ENCODE data around the gene FAM229A.

Gene FAM229A

GRCh38 chr1:32350785-32351398 lies 11.4 kb downstream of the FAM229A start:
- peak overlapping the region; percentile 55 for H3K27ac ChIP-seq (ENCODE audit: insufficient read depth, low read depth, low read length, poor library complexity, severe bottlenecking)
- peaks cover 11% of the 10 kb centered on the region for H3K4me1 ChIP-seq (ENCODE audit: control insufficient read depth, insufficient read depth, low read length)
- 19 to 20% methylated on average over 28 of the region's 28 CpGs for WGBS, 2 experiments
- peak overlapping the region; percentile 69 for H3K4me3 ChIP-seq (ENCODE audit: insufficient read depth, low read depth, low read length)
- no peaks in the 10 kb centered on the region for H3K36me3 ChIP-seq (ENCODE audit: control insufficient read depth, insufficient read depth, low read length)
- peaks cover 4% of the 10 kb centered on the region for H3K9me3 ChIP-seq (ENCODE audit: control insufficient read depth, low read length)
- H3K27me3 ChIP-seq (ENCODE audit: control insufficient read depth, insufficient read depth, low read length, poor library complexity, severe bottlenecking): peaks cover 10% of the 10 kb centered on the region

- 82 to 84% methylated on average over 8 of the region's 8 CpGs for WGBS, 2 experiments
- H3K27ac ChIP-seq (ENCODE audit: insufficient read depth, low read depth, low read length, poor library complexity, severe bottlenecking): no peak overlapping the region
- H3K4me1 ChIP-seq (ENCODE audit: control insufficient read depth, insufficient read depth, low read length): peaks cover 11% of the 10 kb centered on the region
- H3K4me3 ChIP-seq (ENCODE audit: insufficient read depth, low read depth, low read length): no peak overlapping the region
- H3K27me3 ChIP-seq (ENCODE audit: control insufficient read depth, insufficient read depth, low read length, poor library complexity, severe bottlenecking): peaks cover 10% of the 10 kb centered on the region
- H3K36me3 ChIP-seq (ENCODE audit: control insufficient read depth, insufficient read depth, low read length): no peaks in the 10 kb centered on the region
- H3K9me3 ChIP-seq (ENCODE audit: control insufficient read depth, low read length): peaks cover 4% of the 10 kb centered on the region
These were observed 13.0 kb downstream of the FAM229A start for GRCh38 chr1:32349211-32349708.

GRCh38 chr1:32346532-32347157 lies 15.6 kb downstream of the FAM229A start:
- WGBS, 2 experiments: 86 to 88% methylated on average over 9 of the region's 9 CpGs
- Histone ChIP-seq H3K27ac (ENCODE audit: insufficient read depth, low read depth, low read length, poor library complexity, severe bottlenecking) (no peak overlapping the region), H3K4me3 (ENCODE audit: insufficient read depth, low read depth, low read length) (no peak overlapping the region), H3K27me3 (ENCODE audit: control insufficient read depth, insufficient read depth, low read length, poor library complexity, severe bottlenecking) (peaks cover 10% of the 10 kb centered on the region), H3K4me1 (ENCODE audit: control insufficient read depth, insufficient read depth, low read length) (no peaks in the 10 kb centered on the region), H3K36me3 (ENCODE audit: control insufficient read depth, insufficient read depth, low read length) (no peaks in the 10 kb centered on the region), H3K9me3 (ENCODE audit: control insufficient read depth, low read length) (peaks cover 4% of the 10 kb centered on the region)

- no peak overlapping the region for H3K4me3 ChIP-seq (ENCODE audit: insufficient read depth, low read depth, low read length)
- H3K9me3 ChIP-seq (ENCODE audit: control insufficient read depth, low read length): no peaks in the 10 kb centered on the region
- H3K36me3 ChIP-seq (ENCODE audit: control insufficient read depth, insufficient read depth, low read length): no peaks in the 10 kb centered on the region
- H3K27ac ChIP-seq (ENCODE audit: insufficient read depth, low read depth, low read length, poor library complexity, severe bottlenecking): no peak overlapping the region
- no peaks in the 10 kb centered on the region for H3K4me1 ChIP-seq (ENCODE audit: control insufficient read depth, insufficient read depth, low read length)
- 87 to 88% methylated on average over 8 of the region's 8 CpGs for WGBS, 2 experiments
- peaks cover 7% of the 10 kb centered on the region for H3K27me3 ChIP-seq (ENCODE audit: control insufficient read depth, insufficient read depth, low read length, poor library complexity, severe bottlenecking)
These were observed 16.9 kb downstream of the FAM229A start for GRCh38 chr1:32345289-32345827.

- Histone ChIP-seq H3K4me3 (ENCODE audit: insufficient read depth, low read depth, low read length) (no peak overlapping the region), H3K27me3 (ENCODE audit: control insufficient read depth, insufficient read depth, low read length, poor library complexity, severe bottlenecking) (no peaks in the 10 kb centered on the region), H3K36me3 (ENCODE audit: control insufficient read depth, insufficient read depth, low read length) (no peaks in the 10 kb centered on the region), H3K27ac (ENCODE audit: insufficient read depth, low read depth, low read length, poor library complexity, severe bottlenecking) (no peak overlapping the region), H3K4me1 (ENCODE audit: control insufficient read depth, insufficient read depth, low read length) (peaks cover 14% of the 10 kb centered on the region), H3K9me3 (ENCODE audit: control insufficient read depth, low read length) (no peaks in the 10 kb centered on the region)
- 93 to 96% methylated on average over 10 of the region's 10 CpGs for WGBS, 2 experiments
These were observed 19.6 kb downstream of the FAM229A start for GRCh38 chr1:32342704-32343103.

- Histone ChIP-seq H3K9me3 (ENCODE audit: control insufficient read depth, low read length) (no peaks in the 10 kb centered on the region), H3K36me3 (ENCODE audit: control insufficient read depth, insufficient read depth, low read length) (no peaks in the 10 kb centered on the region), H3K4me1 (ENCODE audit: control insufficient read depth, insufficient read depth, low read length) (peaks cover 21% of the 10 kb centered on the region), H3K4me3 (ENCODE audit: insufficient read depth, low read depth, low read length) (no peak overlapping the region), H3K27me3 (ENCODE audit: control insufficient read depth, insufficient read depth, low read length, poor library complexity, severe bottlenecking) (no peaks in the 10 kb centered on the region), H3K27ac (ENCODE audit: insufficient read depth, low read depth, low read length, poor library complexity, severe bottlenecking) (no peak overlapping the region)
- WGBS, 2 experiments: 82 to 84% methylated on average over 5 of the region's 5 CpGs
These were observed 20.3 kb downstream of the FAM229A start for GRCh38 chr1:32341971-32342370.

GRCh38 chr1:32341186-32341757 lies 21.0 kb downstream of the FAM229A start:
- Histone ChIP-seq H3K4me3 (ENCODE audit: insufficient read depth, low read depth, low read length) (no peak overlapping the region), H3K27ac (ENCODE audit: insufficient read depth, low read depth, low read length, poor library complexity, severe bottlenecking) (no peak overlapping the region), H3K9me3 (ENCODE audit: control insufficient read depth, low read length) (no peaks in the 10 kb centered on the region), H3K4me1 (ENCODE audit: control insufficient read depth, insufficient read depth, low read length) (peaks cover 26% of the 10 kb centered on the region), H3K36me3 (ENCODE audit: control insufficient read depth, insufficient read depth, low read length) (no peaks in the 10 kb centered on the region), H3K27me3 (ENCODE audit: control insufficient read depth, insufficient read depth, low read length, poor library complexity, severe bottlenecking) (no peaks in the 10 kb centered on the region)
- 89 to 92% methylated on average over 11 of the region's 11 CpGs for WGBS, 2 experiments

GRCh38 chr1:32339363-32339978 lies 22.8 kb downstream of the FAM229A start:
- Histone ChIP-seq H3K27ac (ENCODE audit: insufficient read depth, low read depth, low read length, poor library complexity, severe bottlenecking) (no peak overlapping the region), H3K4me1 (ENCODE audit: control insufficient read depth, insufficient read depth, low read length) (peaks cover 26% of the 10 kb centered on the region), H3K9me3 (ENCODE audit: control insufficient read depth, low read length) (no peaks in the 10 kb centered on the region), H3K27me3 (ENCODE audit: control insufficient read depth, insufficient read depth, low read length, poor library complexity, severe bottlenecking) (no peaks in the 10 kb centered on the region), H3K36me3 (ENCODE audit: control insufficient read depth, insufficient read depth, low read length) (peaks cover 3% of the 10 kb centered on the region), H3K4me3 (ENCODE audit: insufficient read depth, low read depth, low read length) (no peak overlapping the region)
- WGBS, 2 experiments: 88 to 93% methylated on average over 5 of the region's 5 CpGs

GRCh38 chr1:32338637-32339145 lies 23.6 kb downstream of the FAM229A start:
- no peak overlapping the region for H3K4me3 ChIP-seq (ENCODE audit: insufficient read depth, low read depth, low read length)
- no peaks in the 10 kb centered on the region for H3K9me3 ChIP-seq (ENCODE audit: control insufficient read depth, low read length)
- H3K27me3 ChIP-seq (ENCODE audit: control insufficient read depth, insufficient read depth, low read length, poor library complexity, severe bottlenecking): no peaks in the 10 kb centered on the region
- H3K4me1 ChIP-seq (ENCODE audit: control insufficient read depth, insufficient read depth, low read length): peaks cover 30% of the 10 kb centered on the region
- 91 to 92% methylated on average over 14 of the region's 14 CpGs for WGBS, 2 experiments
- H3K27ac ChIP-seq (ENCODE audit: insufficient read depth, low read depth, low read length, poor library complexity, severe bottlenecking): peak overlapping the region; percentile 74
- H3K36me3 ChIP-seq (ENCODE audit: control insufficient read depth, insufficient read depth, low read length): peaks cover 11% of the 10 kb centered on the region
